PC-3 (cell line): ENCODE results near the gene KIF6.

ENCODE experiments used
- EZH2 ChIP-seq: fragments of 300-600 bp; sonication (generic); IDR thresholded peaks from one replicate; pipeline ENCODE4 v1.6.1; 2017; ENCODE audit warnings: antibody characterized with exemption, mild to moderate bottlenecking, low read length; ENCODE audit not compliant: unreplicated experiment
- EZH2phosphoT487 ChIP-seq: fragments of 300-600 bp; sonication (generic); IDR thresholded peaks from 2 replicates; pipeline ENCODE4 v1.6.1; 2018; ENCODE audit warnings: mild to moderate bottlenecking, antibody characterized with exemption, low read length, borderline replicate concordance
- TF ChIP-seq, protein P1 (sequence below): fragments of 300-600 bp; sonication (generic); conservative IDR thresholded peaks from 2 replicates; pipeline ENCODE4 v1.5.1; 2017; ENCODE audit warnings: antibody characterized with exemption, low read depth, mild to moderate bottlenecking, low read length

GRCh38 chr6:39289490-39289889 is 435.7 kb downstream of the KIF6 start:
- TF ChIP-seq, protein P1, sequence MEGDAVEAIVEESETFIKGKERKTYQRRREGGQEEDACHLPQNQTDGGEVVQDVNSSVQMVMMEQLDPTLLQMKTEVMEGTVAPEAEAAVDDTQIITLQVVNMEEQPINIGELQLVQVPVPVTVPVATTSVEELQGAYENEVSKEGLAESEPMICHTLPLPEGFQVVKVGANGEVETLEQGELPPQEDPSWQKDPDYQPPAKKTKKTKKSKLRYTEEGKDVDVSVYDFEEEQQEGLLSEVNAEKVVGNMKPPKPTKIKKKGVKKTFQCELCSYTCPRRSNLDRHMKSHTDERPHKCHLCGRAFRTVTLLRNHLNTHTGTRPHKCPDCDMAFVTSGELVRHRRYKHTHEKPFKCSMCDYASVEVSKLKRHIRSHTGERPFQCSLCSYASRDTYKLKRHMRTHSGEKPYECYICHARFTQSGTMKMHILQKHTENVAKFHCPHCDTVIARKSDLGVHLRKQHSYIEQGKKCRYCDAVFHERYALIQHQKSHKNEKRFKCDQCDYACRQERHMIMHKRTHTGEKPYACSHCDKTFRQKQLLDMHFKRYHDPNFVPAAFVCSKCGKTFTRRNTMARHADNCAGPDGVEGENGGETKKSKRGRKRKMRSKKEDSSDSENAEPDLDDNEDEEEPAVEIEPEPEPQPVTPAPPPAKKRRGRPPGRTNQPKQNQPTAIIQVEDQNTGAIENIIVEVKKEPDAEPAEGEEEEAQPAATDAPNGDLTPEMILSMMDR: no peak
- TF ChIP-seq EZH2phosphoT487 (no peak), EZH2 (no peak)
